Prostate gland (tissue), 2 donors: ENCODE results near the gene ZNF469. TPM values are rescaled to one million over a fixed set of nuclear protein-coding genes. Genes with fewer than 3 reads are reported as not detected.

ENCODE experiments used
- DNase-seq: peaks from one replicate; pipeline ENCODE4 v3.0.0-alpha.2; 2019; ENCODE audit warnings: low spot score
- H3K27ac ChIP-seq, 2 donors: fragments of 200-600 bp; sonication (generic); 2 replicates each; pipeline ENCODE4 v1.5.1; 2017 to 2019
- H3K27me3 ChIP-seq: fragments of 200-600 bp; sonication (generic); replicated peaks from 2 replicates; pipeline ENCODE4 v1.5.1; 2019; ENCODE audit not compliant: insufficient read depth
- H3K36me3 ChIP-seq, 2 donors: fragments of 200-600 bp; sonication (generic); 1 replicate in 1 of 2; 2 replicates in 1 of 2; pipeline versions ENCODE4 v1.5.1 to v1.8.1; 2017 to 2019
- H3K4me1 ChIP-seq: fragments of 200-600 bp; sonication (generic); replicated peaks from 2 replicates; pipeline ENCODE4 v1.5.1; 2019
- H3K4me3 ChIP-seq, 2 donors: fragments of 200-600 bp; sonication (generic); 2 replicates each; pipeline ENCODE4 v1.5.1; 2017 to 2019
- H3K9me3 ChIP-seq: fragments of 200-600 bp; sonication (generic); 2 replicates; pipeline ENCODE4 v1.5.1; 2017
- POLR2A ChIP-seq: fragments of 450-650 bp; IDR thresholded peaks from one replicate; pipeline ENCODE4 v1.6.1; 2016; ENCODE audit warnings: antibody characterized with exemption, mild to moderate bottlenecking
- POLR2AphosphoS5 ChIP-seq: sonication (generic); formaldehyde crosslinking; IDR thresholded peaks from one replicate; pipeline ENCODE4 v1.6.1; 2017; ENCODE audit warnings: antibody characterized with exemption
- WGBS: methylation state at CpG from one replicate; pipeline ENCODE4 v1.1.5; 2018; 5-methylcytosine and 5-hydroxymethylcytosine counted together
- intact Hi-C: fragments of 100-400 bp; cut with DNase I; formaldehyde crosslinking; loops from one replicate; pipeline ENCODE4 v1.14.2; 2022
- total RNA-seq, 2 donors: library from RNA; depleted of rRNA; stranded (reverse); fragments of >200 nt; gene quantifications; one replicate each; pipeline ENCODE4 v1.1.0, GENCODE V29; 2016
- TF ChIP-seq, protein P1 (sequence below), 4 experiments: fragments of 200-600 bp in 2 of 4; fragments of 450-650 bp in 2 of 4; sonication (generic) in 2 of 4; IDR thresholded peaks; 1 replicate in 3 of 4; 2 replicates in 1 of 4; pipeline ENCODE4 v1.5.1; 2016 to 2019; ENCODE audit warnings: antibody characterized with exemption in 4 of 4, mild to moderate bottlenecking in 2 of 4, moderate library complexity in 2 of 4

ZNF469 gene
- total RNA-seq, 2 donors from 2014 or later, result 3.6 to 4.4 TPM

DNA sequence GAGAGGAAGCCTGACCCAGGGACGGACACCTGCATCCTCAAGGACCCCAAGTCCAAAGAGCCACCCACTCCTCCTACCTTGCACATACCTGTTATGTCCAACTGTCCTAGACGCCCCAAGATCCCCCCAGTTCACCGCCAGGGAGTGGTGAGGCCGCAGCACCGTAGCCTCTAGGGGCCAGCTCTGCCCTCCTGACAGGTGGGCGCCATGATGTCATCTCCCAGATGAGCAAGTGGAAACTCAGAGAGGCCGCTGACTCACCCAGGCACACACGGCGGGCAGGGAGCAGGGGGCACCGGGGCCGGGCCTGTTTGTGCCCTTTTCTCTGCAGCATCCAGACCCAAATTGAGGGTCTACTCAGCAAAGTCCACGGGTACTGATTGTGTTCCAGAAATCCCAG lies 4.8 kb upstream of the ZNF469 start:
- no peak overlapping the region for H3K27ac ChIP-seq

DNA sequence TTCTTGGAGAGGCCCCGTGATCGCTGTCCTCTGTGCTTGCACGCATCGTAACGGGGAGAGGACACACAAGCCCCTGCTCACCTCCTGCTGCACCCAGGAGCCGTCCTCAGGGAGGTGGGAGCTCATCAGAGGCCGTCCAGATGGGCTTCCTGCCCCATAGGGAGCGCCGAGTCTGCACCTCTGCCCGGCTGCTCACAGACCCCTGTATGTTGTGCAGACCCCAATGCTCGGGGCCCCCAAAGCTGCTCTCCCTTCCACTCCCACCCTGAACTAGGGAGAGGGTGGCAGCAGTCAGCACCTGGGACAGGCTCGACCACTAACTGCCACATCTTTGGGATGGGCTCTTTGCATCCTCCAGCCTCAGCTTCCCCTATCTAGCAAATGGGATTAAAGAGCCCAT lies 4.4 kb upstream of the ZNF469 start:
- no peaks in the 10 kb centered on the region for H3K4me1 ChIP-seq

More for the DNA sequence above, 4.8 kb upstream of the ZNF469 start:
- Histone ChIP-seq H3K27me3 (no peaks in the 10 kb centered on the region), H3K4me1 (no peaks in the 10 kb centered on the region), H3K9me3 (no peaks in the 10 kb centered on the region), H3K4me3 (no peak overlapping the region), H3K36me3 (no peaks in the 10 kb centered on the region)
- no peak for DNase-seq
- 94% methylated on average over 11 of the region's 12 CpGs for WGBS
- intact Hi-C loops, result no loop called here
- TF ChIP-seq, protein P1, sequence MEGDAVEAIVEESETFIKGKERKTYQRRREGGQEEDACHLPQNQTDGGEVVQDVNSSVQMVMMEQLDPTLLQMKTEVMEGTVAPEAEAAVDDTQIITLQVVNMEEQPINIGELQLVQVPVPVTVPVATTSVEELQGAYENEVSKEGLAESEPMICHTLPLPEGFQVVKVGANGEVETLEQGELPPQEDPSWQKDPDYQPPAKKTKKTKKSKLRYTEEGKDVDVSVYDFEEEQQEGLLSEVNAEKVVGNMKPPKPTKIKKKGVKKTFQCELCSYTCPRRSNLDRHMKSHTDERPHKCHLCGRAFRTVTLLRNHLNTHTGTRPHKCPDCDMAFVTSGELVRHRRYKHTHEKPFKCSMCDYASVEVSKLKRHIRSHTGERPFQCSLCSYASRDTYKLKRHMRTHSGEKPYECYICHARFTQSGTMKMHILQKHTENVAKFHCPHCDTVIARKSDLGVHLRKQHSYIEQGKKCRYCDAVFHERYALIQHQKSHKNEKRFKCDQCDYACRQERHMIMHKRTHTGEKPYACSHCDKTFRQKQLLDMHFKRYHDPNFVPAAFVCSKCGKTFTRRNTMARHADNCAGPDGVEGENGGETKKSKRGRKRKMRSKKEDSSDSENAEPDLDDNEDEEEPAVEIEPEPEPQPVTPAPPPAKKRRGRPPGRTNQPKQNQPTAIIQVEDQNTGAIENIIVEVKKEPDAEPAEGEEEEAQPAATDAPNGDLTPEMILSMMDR (IDR thresholded peaks at IDR 0.05), result no peak
- TF ChIP-seq POLR2AphosphoS5 (no peak), POLR2A (no peak)

DNA sequence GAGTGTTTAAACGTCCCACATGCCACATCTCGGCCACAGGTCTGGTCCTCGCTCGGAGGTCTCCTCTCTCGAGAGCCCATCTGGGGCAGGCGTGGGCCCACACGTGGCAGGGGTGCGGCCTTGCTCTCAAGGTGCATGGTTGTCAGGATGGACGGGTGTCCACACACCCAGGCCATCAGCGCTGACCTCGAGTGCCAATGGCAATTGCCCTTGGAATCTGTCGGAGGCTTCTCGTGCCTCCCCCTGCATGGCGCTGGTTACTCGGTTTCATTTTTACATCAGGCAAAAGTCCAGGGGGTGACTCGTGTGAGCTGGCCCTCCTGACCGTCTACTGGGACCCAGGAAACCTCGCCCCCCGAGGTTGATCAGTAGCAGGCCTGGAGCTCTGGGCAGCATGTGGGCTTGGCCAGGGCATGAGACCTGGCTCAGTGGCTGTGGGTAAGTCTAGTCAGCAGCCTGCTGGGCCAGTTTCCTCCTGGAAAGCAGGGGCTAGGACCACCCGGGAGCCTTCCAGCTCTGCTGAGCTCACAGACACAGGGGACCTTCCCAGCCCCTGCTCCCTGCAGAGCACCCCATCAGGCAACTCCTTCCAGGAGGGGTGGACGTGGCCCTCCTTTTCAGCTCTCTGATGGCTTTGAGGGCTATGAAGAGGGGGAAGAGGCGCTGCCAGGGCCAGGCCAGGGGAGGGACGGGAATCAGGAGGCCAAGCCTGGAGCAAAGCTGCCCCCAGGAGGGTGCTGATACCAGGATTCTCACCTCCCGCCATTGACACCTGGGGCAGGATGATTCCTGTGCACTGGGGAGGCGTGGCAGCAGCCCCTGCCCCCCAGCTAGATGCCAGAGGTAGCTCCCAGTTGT lies 3.7 kb upstream of the ZNF469 start:
- Histone ChIP-seq H3K36me3 (no peaks in the 10 kb centered on the region), H3K4me3 (no peak overlapping the region), H3K27ac (no peak overlapping the region), H3K27me3 (no peaks in the 10 kb centered on the region), H3K4me1 (no peaks in the 10 kb centered on the region), H3K9me3 (no peaks in the 10 kb centered on the region)
- no peak for TF ChIP-seq POLR2AphosphoS5
- no peak for TF ChIP-seq POLR2A
- TF ChIP-seq, protein P1 (IDR thresholded peaks at IDR 0.05), result no peak
- intact Hi-C loops, result no loop called here
- WGBS, result 91% methylated on average over 21 of the region's 25 CpGs
- DNase-seq, result no peak

More for the DNA sequence above, 4.4 kb upstream of the ZNF469 start:
- TF ChIP-seq POLR2AphosphoS5 (no peak), POLR2A (no peak)
- TF ChIP-seq, protein P1 (IDR thresholded peaks at IDR 0.05), result no peak
- Histone ChIP-seq H3K4me3 (no peak overlapping the region), H3K27me3 (no peaks in the 10 kb centered on the region), H3K27ac (no peak overlapping the region), H3K9me3 (no peaks in the 10 kb centered on the region), H3K36me3 (no peaks in the 10 kb centered on the region)
- intact Hi-C loops, result no loop called here
- WGBS, result 91% methylated on average over 8 of the region's 12 CpGs
- DNase-seq, result no peak

DNA sequence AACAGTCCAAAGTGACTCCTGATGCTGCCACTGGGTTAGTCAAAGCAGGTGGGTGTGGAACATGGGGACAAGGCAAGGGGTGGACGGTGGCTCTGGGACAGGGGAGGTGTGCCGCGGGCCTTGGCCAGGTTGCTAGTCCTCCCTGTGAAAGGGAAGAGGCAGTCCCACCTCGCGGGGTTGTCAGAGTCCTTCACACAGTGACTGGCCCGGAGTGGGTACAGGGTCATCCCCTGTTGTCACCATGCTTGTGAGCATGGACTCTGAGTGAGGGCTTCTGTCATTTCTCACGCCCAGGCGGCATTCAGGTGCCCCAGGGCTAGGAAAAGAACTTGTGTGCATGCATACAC lies 3.1 kb upstream of the ZNF469 start:
- intact Hi-C loops, result loop anchor here (5.0 kb wide), 2 partner anchors 182 to 397 kb away; no protein-coding TSS in a partner anchor
- no peaks in the 10 kb centered on the region for H3K9me3 ChIP-seq
- 84% methylated on average over 8 of the region's 8 CpGs for WGBS
- no peak for TF ChIP-seq POLR2AphosphoS5
- TF ChIP-seq, protein P1 (IDR thresholded peaks at IDR 0.05), result no peak
- TF ChIP-seq POLR2A, result no peak
- DNase-seq, result no peak
- H3K4me3 ChIP-seq, result no peak overlapping the region
- no peaks in the 10 kb centered on the region for H3K27me3 ChIP-seq
- no peaks in the 10 kb centered on the region for H3K4me1 ChIP-seq
- H3K27ac ChIP-seq, result no peak overlapping the region
- H3K36me3 ChIP-seq, result no peaks in the 10 kb centered on the region

DNA sequence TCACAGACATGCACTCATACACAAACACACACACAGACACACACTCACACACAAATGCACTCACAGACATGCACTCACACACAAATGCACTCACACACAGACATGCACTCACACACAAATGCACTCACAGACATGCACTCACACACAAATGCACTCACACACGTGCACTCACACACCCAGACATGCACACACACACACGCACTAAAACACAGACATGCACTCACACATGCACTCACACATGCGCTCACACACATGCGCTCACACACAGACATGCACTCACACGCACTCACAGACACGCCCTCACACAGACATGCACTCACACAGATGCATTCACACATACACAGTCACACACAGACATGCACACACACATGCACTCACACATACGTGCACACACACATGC lies 2.7 kb upstream of the ZNF469 start:
- Histone ChIP-seq H3K4me3 (no peak overlapping the region), H3K36me3 (no peaks in the 10 kb centered on the region), H3K9me3 (no peaks in the 10 kb centered on the region), H3K4me1 (no peaks in the 10 kb centered on the region), H3K27ac (no peak overlapping the region), H3K27me3 (no peaks in the 10 kb centered on the region)
- TF ChIP-seq, protein P1 (IDR thresholded peaks at IDR 0.05), result no peak
- TF ChIP-seq POLR2A (no peak), POLR2AphosphoS5 (no peak)
- intact Hi-C loops, result loop anchor here (5.0 kb wide), 2 partner anchors 183 to 398 kb away; no protein-coding TSS in a partner anchor
- no peak for DNase-seq
- WGBS, result 94% methylated on average over 7 of the region's 7 CpGs
